Heart left ventricle (tissue), 13 donors: ENCODE measurements around the gene CCNL1.

ENCODE experiments used
- POLR2A ChIP-seq, 2 donors: fragments of 450-650 bp; IDR thresholded peaks; one replicate each; pipeline ENCODE4 v1.6.1; 2017; ENCODE audit warnings: antibody characterized with exemption in 2 of 2, mild to moderate bottlenecking in 2 of 2, moderate library complexity in 2 of 2
- TF ChIP-seq, protein P1 (sequence below), 12 donors: fragments of 200-600 bp; sonication (generic) in 4 of 12; IDR thresholded peaks; one replicate each; pipeline versions ENCODE4 v1.5.0 to v1.8.0; 2018 to 2022; ENCODE audit warnings: antibody characterized with exemption in 12 of 12, mild to moderate bottlenecking in 5 of 12
- donor health status: ischemic (EF 13 %, LVEDD 7.1; RV severe dilation, severe dysfunction).
- donor health status: DM: no; HTN: yes; CAD: no.
- donor health status: DM: no; HTN: no; CAD: no.
- donor health status: ischemic (EF 25% LVEDD 6.9; RV normal size, moderate dysfunction).
- donor health status: ischemic (EF 25% LVEDD 5.7; RV mildly dilated, moderate dysfunction).
- donor health status: ischemic (EF 35%, LVEDD 5.7; RV mildly dilated, moderate dysfunction).
- donor health status: nonischemic (EF 11% LVEDD 7.7; RV severe dilation, severe dysfunction).
- donor health status: DM: yes; HTN: yes; CAD: no.
- donor health status: PGD.
- donor health status: ischemic (EF 29% LVEDD 5.4; RV normal size, mild dysfunction).
- donor health status: nonischemic (EF 23%, LVEDD 6.1; RV moderate dilation, normal function).

DNA sequence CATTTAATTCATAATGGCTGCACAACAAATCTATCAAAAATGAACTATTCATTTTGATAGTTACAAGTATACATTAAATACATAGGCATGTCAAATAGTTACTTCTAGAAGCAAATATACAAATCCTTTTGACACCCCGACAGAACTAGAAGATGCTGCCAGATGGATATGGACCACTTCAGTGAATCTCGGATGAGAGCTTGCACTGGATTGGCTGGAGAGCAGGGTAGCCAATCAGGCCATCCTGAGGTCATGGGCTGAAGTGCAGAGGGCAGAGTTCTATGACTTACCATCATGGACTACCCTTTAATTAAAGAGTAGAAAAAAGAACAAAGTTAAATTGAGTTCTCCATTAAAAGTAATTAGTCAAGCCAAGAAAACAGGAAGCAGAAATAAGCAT, 8.3 kb downstream of the CCNL1 start:
- TF ChIP-seq, protein P1, sequence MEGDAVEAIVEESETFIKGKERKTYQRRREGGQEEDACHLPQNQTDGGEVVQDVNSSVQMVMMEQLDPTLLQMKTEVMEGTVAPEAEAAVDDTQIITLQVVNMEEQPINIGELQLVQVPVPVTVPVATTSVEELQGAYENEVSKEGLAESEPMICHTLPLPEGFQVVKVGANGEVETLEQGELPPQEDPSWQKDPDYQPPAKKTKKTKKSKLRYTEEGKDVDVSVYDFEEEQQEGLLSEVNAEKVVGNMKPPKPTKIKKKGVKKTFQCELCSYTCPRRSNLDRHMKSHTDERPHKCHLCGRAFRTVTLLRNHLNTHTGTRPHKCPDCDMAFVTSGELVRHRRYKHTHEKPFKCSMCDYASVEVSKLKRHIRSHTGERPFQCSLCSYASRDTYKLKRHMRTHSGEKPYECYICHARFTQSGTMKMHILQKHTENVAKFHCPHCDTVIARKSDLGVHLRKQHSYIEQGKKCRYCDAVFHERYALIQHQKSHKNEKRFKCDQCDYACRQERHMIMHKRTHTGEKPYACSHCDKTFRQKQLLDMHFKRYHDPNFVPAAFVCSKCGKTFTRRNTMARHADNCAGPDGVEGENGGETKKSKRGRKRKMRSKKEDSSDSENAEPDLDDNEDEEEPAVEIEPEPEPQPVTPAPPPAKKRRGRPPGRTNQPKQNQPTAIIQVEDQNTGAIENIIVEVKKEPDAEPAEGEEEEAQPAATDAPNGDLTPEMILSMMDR (IDR thresholded peaks at IDR 0.05), result no peak
- no peak for TF ChIP-seq POLR2A (IDR thresholded peaks at IDR 0.05)
